Aorta (tissue), 5 donors: ENCODE measurements around the gene MTCL1. TPM values are rescaled to one million over a fixed set of nuclear protein-coding genes. Genes with fewer than 3 reads are reported as not detected.

ENCODE experiments used
- ATAC-seq: fragments of 200-7000 bp; cut with Tn5 transposase; one replicate; pipeline ENCODE4 v1.9.1; 2022; ENCODE audit warnings: moderate library complexity; ENCODE audit not compliant: low FRiP score
- DNase-seq, 2 donors: peaks; one replicate each; pipeline ENCODE4 v3.0.0-alpha.2; 2020
- H3K27ac ChIP-seq, 2 donors: one replicate each; pipeline ENCODE4 v1.5.1; 2013; ENCODE audit warnings: low read length in 2 of 2, mild to moderate bottlenecking in 2 of 2, moderate library complexity in 2 of 2, control low read depth in 1 of 2, inconsistent platforms in 1 of 2, low read depth in 1 of 2
- H3K27me3 ChIP-seq, 2 donors: one replicate each; pipeline ENCODE4 v1.6.1; 2013; ENCODE audit warnings: control low read depth in 1 of 2, low read length in 1 of 2, mild to moderate bottlenecking in 1 of 2, moderate library complexity in 1 of 2; ENCODE audit not compliant: insufficient read depth in 2 of 2, control insufficient read depth in 1 of 2
- H3K36me3 ChIP-seq, 2 donors: one replicate each; pipeline ENCODE4 v1.6.1; 2013; ENCODE audit warnings: control low read depth in 1 of 2, low read length in 1 of 2, mild to moderate bottlenecking in 1 of 2; ENCODE audit not compliant: insufficient read depth in 2 of 2, control insufficient read depth in 1 of 2
- H3K4me1 ChIP-seq, 2 donors: one replicate each; pipeline ENCODE4 v1.6.1; 2013; ENCODE audit warnings: low read length in 2 of 2, control low read depth in 1 of 2, mild to moderate bottlenecking in 1 of 2, moderate library complexity in 1 of 2; ENCODE audit not compliant: insufficient read depth in 2 of 2, control insufficient read depth in 1 of 2
- H3K4me3 ChIP-seq, 2 donors: one replicate each; pipeline ENCODE4 v1.5.1; 2013; ENCODE audit warnings: low read length in 2 of 2, control low read depth in 1 of 2, mild to moderate bottlenecking in 1 of 2
- H3K9me3 ChIP-seq: one replicate; pipeline ENCODE4 v1.6.1; 2013; ENCODE audit warnings: mild to moderate bottlenecking, low read length; ENCODE audit not compliant: control insufficient read depth
- WGBS, 2 donors: extraction: QIAGEN DNeasy Blood & Tissue Kit; methylation state at CpG; one replicate each; pipeline ENCODE4 v1.1.7; 2013; 5-methylcytosine and 5-hydroxymethylcytosine counted together
- intact Hi-C, 2 donors: fragments of 100-400 bp; cut with DNase I; formaldehyde crosslinking; loops; one replicate each; pipeline versions ENCODE4 v1.14.2 to v1.15.0; 2022
- polyA plus RNA-seq, 2 donors: library from polyadenylated mRNA; stranded (reverse); fragments of 200-250 nt; gene quantifications; one replicate each; pipeline ENCODE4 v1.2.3, GENCODE V29; 2013
- total RNA-seq, 2 donors: library from RNA; stranded (reverse); fragmentation: NEBNext Ultra II Directional; extraction: Animal tissue kit (Norgen Biotek cat#: 25700); gene quantifications; one replicate each; pipeline ENCODE4 v1.2.1, GENCODE V29; 2021
- donor health status: healthy with polysubstance abuse.
- donor health status: Bipolar disorder and iron deficiency.
- donor health status: DM: no; HTN: no; CAD: no.
- donor health status: DM: no; HTN: no; CAD: no.
- donor health status: DM: yes; HTN: yes; CAD: no.

MTCL1 gene
- total and polyA plus RNA-seq, 4 donors, result 0.75 to 14.2 (median 6.2) TPM

GRCh38 chr18:8717011-8717770, 11.8 kb downstream of the MTCL1 start:
- Histone ChIP-seq H3K9me3 (no peaks in the 10 kb centered on the region), H3K27ac (no peak overlapping the region), H3K4me3 (no peak overlapping the region), H3K27me3 (no peaks in the 10 kb centered on the region), H3K36me3 (peaks cover 0 to 2% of the 10 kb centered on the region in 2 donors), H3K4me1 (no peaks in the 10 kb centered on the region)
- WGBS, 2 donors, result 86 to 87% methylated on average over 13 of the region's 13 CpGs
- DNase-seq (no peak), ATAC-seq (no peak)
- intact Hi-C loops, result no loop called here

GRCh38 chr18:8718401-8718913, 13.1 kb downstream of the MTCL1 start:
- peaks cover 0 to 2% of the 10 kb centered on the region in 2 donors for H3K36me3 ChIP-seq
- no peak overlapping the region for H3K4me3 ChIP-seq
- intact Hi-C loops, result no loop called here

GRCh38 chr18:8719192-8719591, 13.8 kb downstream of the MTCL1 start:
- DNase-seq, result no peak
- no peak for ATAC-seq
- Histone ChIP-seq H3K9me3 (no peaks in the 10 kb centered on the region), H3K36me3 (peaks cover 0 to 2% of the 10 kb centered on the region in 2 donors), H3K4me3 (no peak overlapping the region), H3K4me1 (no peaks in the 10 kb centered on the region), H3K27me3 (no peaks in the 10 kb centered on the region), H3K27ac (no peak overlapping the region)
- 63 to 85% methylated on average over 4 of the region's 4 CpGs for WGBS, 2 donors
- intact Hi-C loops, result no loop called here

More at GRCh38 chr18:8718401-8718913, 13.1 kb downstream of the MTCL1 start:
- Histone ChIP-seq H3K27me3 (no peaks in the 10 kb centered on the region), H3K4me1 (no peaks in the 10 kb centered on the region), H3K9me3 (no peaks in the 10 kb centered on the region), H3K27ac (no peak overlapping the region)
- 91% methylated on average over 16 of the region's 16 CpGs for WGBS, 2 donors
- DNase-seq (no peak), ATAC-seq (no peak)

DNA sequence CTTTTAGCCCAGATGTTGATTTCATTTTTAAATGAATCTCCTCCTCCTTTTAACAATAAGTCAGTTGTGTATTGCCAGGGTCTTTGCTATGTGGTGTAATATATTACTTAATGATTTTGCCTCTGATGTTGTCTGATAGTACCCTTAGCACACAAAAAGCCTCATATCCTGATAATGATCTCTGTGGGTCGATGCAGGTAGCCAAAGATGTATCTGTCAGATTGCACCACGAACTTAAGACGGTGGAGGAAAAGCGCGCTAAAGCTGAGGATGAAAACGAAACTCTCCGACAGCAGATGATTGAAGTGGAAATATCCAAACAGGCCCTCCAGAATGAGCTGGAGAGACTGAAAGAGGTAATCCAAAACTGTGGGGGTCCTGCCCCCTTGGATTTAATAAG, 14.8 kb downstream of the MTCL1 start:
- 94% methylated on average over 7 of the region's 7 CpGs for WGBS, 2 donors
- DNase-seq, result no peak

DNA sequence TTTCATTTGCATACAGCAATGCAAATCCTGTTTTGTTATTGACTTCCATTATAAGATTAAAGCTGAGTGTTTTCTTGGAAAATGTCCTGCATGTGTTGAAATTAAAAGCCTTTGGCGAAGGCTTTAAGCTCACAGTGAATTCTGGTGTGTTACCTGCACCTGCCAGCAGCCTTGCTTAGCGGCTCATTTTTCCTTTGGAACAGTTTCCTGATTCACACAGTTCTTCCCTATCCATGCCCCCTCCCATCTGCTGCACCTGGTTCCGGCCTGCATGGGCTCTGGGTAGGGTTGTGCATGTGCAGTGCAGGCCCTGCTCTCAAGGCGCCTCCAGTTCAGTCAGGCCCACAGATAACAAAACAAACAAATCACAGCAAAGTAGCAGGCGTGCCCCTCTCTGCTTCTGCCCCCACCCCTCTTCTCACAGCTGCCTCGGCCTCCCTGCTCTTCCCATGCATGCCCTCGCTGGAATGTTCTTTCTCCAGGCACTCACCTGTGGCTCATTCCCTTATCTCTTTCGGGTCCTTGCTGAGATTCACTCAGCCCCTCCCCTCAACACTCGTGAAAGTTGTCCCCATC, 15.8 kb downstream of the MTCL1 start:
- no peak overlapping the region for H3K4me3 ChIP-seq
- H3K27ac ChIP-seq, result no peak overlapping the region
- 91 to 93% methylated on average over 9 of the region's 9 CpGs for WGBS, 2 donors
- intact Hi-C loops, result no loop called here
- H3K4me1 ChIP-seq, result no peaks in the 10 kb centered on the region
- no peak for DNase-seq
- no peak for ATAC-seq
- H3K36me3 ChIP-seq, result peaks cover 0 to 2% of the 10 kb centered on the region in 2 donors
- no peaks in the 10 kb centered on the region for H3K9me3 ChIP-seq
- no peaks in the 10 kb centered on the region for H3K27me3 ChIP-seq

More for the DNA sequence above, 14.8 kb downstream of the MTCL1 start:
- H3K4me3 ChIP-seq, result no peak overlapping the region
- H3K27ac ChIP-seq, result no peak overlapping the region
- no peak for ATAC-seq
- H3K9me3 ChIP-seq, result no peaks in the 10 kb centered on the region
- no peaks in the 10 kb centered on the region for H3K27me3 ChIP-seq
- peaks cover 0 to 2% of the 10 kb centered on the region in 2 donors for H3K36me3 ChIP-seq
- intact Hi-C loops, result no loop called here
- no peaks in the 10 kb centered on the region for H3K4me1 ChIP-seq

- no peak overlapping the region for H3K27ac ChIP-seq
- 91 to 97% methylated on average over 4 to 5 of the region's 5 CpGs for WGBS, 2 donors
Measured at GRCh38 chr18:8721716-8722115, 16.4 kb downstream of the MTCL1 start.

DNA sequence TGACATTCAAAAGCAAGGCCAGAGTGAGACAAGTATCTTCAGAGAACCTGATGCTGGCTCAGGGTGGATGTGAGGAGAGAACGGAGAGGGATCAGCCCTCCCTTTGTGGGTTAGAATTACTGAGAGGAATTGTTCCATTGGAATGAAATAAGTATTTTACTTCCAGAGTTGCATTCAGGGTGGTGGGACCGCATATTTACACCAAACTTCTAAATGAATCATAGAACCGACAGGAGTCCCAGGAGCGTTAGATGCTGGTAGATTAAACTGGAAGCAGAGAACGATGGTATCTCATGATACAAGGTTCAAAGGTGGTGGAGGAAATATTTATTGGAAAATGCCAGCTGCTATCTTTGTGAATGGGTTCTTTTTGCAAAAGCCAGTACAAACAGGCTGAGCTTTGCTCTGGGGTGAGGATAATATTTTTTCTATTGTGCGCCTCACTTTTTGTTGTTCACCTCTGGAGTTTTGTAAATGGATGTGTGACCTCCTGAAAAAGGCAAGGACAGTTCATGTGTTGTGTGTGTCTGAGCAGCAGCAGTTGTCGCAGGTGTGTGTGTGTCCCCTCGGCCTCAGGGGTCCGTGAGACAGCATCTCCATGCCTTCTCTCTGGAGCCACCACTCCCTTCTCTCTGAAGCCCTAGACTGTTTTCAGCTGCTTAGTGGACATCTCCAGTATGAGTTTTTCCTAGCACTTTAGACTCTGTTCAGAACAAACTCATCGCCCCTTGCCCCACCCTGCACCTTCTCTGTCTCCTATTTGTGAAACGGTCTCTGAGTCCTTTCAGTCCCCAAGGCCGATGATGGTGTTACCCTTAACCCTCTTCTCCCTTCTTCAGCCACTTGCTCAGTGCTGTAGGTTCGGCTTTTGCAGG, 17.8 kb downstream of the MTCL1 start:
- Histone ChIP-seq H3K36me3 (peaks cover 0 to 2% of the 10 kb centered on the region in 2 donors), H3K4me1 (no peaks in the 10 kb centered on the region), H3K27me3 (no peaks in the 10 kb centered on the region), H3K9me3 (no peaks in the 10 kb centered on the region), H3K27ac (no peak overlapping the region), H3K4me3 (no peak overlapping the region)
- ATAC-seq, result no peak
- DNase-seq, result no peak
- 92 to 95% methylated on average over 13 of the region's 13 CpGs for WGBS, 2 donors
- intact Hi-C loops, result no loop called here

More at GRCh38 chr18:8721716-8722115, 16.4 kb downstream of the MTCL1 start:
- intact Hi-C loops, result no loop called here
- peaks cover 0 to 2% of the 10 kb centered on the region in 2 donors for H3K36me3 ChIP-seq
- ATAC-seq, result no peak
- no peaks in the 10 kb centered on the region for H3K27me3 ChIP-seq
- H3K4me1 ChIP-seq, result no peaks in the 10 kb centered on the region
- H3K9me3 ChIP-seq, result no peaks in the 10 kb centered on the region
- DNase-seq, result no peak
- H3K4me3 ChIP-seq, result no peak overlapping the region

DNA sequence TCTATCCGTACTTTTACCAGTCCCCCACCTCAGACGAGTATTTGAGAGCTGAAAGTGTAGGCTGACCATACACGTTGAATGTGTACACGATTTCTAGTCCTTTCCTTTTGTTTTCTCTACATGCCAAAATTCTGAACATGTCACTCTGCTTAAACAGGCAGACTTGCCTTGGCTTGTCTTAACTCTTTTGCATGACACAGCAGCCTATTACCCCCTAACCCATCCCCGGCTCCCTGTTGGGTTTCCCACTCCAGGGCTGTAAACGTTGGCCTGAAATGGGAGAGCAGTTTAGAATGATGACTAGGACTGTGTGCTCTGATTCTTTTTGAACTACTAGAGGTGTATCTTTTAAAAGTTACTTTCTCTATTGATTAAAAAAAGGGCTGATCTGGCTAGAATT, 19.1 kb downstream of the MTCL1 start:
- 70 to 87% methylated on average over 6 of the region's 6 CpGs for WGBS, 2 donors
- H3K36me3 ChIP-seq, result peaks cover 0 to 2% of the 10 kb centered on the region in 2 donors
- H3K4me3 ChIP-seq, result no peak overlapping the region
- intact Hi-C loops, result no loop called here
- H3K27me3 ChIP-seq, result no peaks in the 10 kb centered on the region
- H3K9me3 ChIP-seq, result no peaks in the 10 kb centered on the region
- H3K27ac ChIP-seq, result no peak overlapping the region
- DNase-seq, result no peak
- no peaks in the 10 kb centered on the region for H3K4me1 ChIP-seq
- no peak for ATAC-seq
